ENCODE measurements around the gene CFAP20DC.

DNA sequence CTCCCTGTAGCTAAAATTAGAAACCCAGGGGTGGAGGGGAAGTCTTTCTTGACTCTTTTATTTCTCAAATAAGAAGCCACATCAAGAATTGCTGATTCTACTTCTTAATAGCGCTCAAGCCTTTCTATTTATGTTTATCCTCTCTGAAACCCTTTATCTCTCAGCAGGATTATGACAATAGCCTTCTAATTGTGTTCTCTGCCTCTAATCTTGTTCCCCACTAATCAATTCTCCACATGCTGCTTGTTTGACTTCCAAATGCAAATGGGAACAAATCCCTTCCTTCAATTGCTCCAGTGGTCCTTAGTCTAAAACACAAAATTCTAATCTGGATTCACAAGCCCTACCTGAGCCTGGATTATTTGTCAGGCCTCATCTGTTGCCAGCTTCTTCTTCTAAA is 43.7 kb upstream of the CFAP20DC start:
- TF ChIP-seq, protein P1, sequence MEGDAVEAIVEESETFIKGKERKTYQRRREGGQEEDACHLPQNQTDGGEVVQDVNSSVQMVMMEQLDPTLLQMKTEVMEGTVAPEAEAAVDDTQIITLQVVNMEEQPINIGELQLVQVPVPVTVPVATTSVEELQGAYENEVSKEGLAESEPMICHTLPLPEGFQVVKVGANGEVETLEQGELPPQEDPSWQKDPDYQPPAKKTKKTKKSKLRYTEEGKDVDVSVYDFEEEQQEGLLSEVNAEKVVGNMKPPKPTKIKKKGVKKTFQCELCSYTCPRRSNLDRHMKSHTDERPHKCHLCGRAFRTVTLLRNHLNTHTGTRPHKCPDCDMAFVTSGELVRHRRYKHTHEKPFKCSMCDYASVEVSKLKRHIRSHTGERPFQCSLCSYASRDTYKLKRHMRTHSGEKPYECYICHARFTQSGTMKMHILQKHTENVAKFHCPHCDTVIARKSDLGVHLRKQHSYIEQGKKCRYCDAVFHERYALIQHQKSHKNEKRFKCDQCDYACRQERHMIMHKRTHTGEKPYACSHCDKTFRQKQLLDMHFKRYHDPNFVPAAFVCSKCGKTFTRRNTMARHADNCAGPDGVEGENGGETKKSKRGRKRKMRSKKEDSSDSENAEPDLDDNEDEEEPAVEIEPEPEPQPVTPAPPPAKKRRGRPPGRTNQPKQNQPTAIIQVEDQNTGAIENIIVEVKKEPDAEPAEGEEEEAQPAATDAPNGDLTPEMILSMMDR (IDR thresholded peaks at IDR 0.05; ENCODE audit: low read depth, low read length, missing input control), result no peak
- TF ChIP-seq RAD21 (IDR thresholded peaks at IDR 0.05) (no peak), TAF1 (conservative IDR thresholded peaks at IDR 0.05) (no peak), EGR1 (IDR thresholded peaks at IDR 0.05; ENCODE audit: low read depth in 2 of 2) (no peak), NR2F2 (IDR thresholded peaks at IDR 0.05) (no peak), SP1 (IDR thresholded peaks at IDR 0.05) (no peak), YY1 (IDR thresholded peaks at IDR 0.05) (no peak), GABPA (IDR thresholded peaks at IDR 0.05 in 1 of 2, conservative IDR thresholded peaks at IDR 0.05 in 1 of 2) (no peak), JUND (IDR thresholded peaks at IDR 0.05) (no peak), HNF4A (conservative IDR thresholded peaks at IDR 0.05) (no peak)
- TF ChIP-seq, protein P2, sequence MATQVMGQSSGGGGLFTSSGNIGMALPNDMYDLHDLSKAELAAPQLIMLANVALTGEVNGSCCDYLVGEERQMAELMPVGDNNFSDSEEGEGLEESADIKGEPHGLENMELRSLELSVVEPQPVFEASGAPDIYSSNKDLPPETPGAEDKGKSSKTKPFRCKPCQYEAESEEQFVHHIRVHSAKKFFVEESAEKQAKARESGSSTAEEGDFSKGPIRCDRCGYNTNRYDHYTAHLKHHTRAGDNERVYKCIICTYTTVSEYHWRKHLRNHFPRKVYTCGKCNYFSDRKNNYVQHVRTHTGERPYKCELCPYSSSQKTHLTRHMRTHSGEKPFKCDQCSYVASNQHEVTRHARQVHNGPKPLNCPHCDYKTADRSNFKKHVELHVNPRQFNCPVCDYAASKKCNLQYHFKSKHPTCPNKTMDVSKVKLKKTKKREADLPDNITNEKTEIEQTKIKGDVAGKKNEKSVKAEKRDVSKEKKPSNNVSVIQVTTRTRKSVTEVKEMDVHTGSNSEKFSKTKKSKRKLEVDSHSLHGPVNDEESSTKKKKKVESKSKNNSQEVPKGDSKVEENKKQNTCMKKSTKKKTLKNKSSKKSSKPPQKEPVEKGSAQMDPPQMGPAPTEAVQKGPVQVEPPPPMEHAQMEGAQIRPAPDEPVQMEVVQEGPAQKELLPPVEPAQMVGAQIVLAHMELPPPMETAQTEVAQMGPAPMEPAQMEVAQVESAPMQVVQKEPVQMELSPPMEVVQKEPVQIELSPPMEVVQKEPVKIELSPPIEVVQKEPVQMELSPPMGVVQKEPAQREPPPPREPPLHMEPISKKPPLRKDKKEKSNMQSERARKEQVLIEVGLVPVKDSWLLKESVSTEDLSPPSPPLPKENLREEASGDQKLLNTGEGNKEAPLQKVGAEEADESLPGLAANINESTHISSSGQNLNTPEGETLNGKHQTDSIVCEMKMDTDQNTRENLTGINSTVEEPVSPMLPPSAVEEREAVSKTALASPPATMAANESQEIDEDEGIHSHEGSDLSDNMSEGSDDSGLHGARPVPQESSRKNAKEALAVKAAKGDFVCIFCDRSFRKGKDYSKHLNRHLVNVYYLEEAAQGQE (IDR thresholded peaks at IDR 0.05), result no peak
- TF ChIP-seq, protein P3, sequence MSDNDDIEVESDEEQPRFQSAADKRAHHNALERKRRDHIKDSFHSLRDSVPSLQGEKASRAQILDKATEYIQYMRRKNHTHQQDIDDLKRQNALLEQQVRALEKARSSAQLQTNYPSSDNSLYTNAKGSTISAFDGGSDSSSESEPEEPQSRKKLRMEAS (IDR thresholded peaks at IDR 0.05), result no peak
- TF ChIP-seq, protein P4, sequence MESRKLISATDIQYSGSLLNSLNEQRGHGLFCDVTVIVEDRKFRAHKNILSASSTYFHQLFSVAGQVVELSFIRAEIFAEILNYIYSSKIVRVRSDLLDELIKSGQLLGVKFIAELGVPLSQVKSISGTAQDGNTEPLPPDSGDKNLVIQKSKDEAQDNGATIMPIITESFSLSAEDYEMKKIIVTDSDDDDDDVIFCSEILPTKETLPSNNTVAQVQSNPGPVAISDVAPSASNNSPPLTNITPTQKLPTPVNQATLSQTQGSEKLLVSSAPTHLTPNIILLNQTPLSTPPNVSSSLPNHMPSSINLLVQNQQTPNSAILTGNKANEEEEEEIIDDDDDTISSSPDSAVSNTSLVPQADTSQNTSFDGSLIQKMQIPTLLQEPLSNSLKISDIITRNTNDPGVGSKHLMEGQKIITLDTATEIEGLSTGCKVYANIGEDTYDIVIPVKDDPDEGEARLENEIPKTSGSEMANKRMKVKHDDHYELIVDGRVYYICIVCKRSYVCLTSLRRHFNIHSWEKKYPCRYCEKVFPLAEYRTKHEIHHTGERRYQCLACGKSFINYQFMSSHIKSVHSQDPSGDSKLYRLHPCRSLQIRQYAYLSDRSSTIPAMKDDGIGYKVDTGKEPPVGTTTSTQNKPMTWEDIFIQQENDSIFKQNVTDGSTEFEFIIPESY (IDR thresholded peaks at IDR 0.05), result no peak
- TF ChIP-seq, protein P5, sequence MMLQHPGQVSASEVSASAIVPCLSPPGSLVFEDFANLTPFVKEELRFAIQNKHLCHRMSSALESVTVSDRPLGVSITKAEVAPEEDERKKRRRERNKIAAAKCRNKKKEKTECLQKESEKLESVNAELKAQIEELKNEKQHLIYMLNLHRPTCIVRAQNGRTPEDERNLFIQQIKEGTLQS (IDR thresholded peaks at IDR 0.05), result no peak
